NCI-H2107 treated with DMSO at 0.1 percent for 48 hours (cell line): ENCODE measurements around the gene B4GALT6.

Source experiments
- DNase-seq: peaks from one replicate; lab custom pipeline; 2025; ENCODE audit not compliant: unreplicated experiment; lab: John Stamatoyannopoulos, UW

B4GALT6 gene

DNA sequence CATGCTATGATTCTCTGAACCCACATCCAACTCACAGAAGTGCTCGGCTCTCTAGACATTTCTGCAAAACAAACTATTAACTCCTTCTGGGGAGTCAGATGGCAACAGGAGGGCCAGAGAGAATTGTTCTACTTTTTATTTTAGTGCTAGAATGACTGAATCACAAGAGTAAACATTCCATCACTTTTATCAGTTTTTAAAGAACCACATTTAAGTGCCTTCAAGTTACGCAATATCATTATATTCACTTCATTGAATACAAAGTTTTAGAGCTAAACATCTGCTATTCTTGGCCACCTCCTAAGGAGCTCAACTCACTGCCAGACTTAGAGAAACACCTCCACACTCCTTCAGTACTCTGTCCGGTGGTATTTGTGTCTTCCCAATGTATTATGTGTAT lies 22.4 kb downstream of the B4GALT6 start:
- DNase-seq: no peak

DNA sequence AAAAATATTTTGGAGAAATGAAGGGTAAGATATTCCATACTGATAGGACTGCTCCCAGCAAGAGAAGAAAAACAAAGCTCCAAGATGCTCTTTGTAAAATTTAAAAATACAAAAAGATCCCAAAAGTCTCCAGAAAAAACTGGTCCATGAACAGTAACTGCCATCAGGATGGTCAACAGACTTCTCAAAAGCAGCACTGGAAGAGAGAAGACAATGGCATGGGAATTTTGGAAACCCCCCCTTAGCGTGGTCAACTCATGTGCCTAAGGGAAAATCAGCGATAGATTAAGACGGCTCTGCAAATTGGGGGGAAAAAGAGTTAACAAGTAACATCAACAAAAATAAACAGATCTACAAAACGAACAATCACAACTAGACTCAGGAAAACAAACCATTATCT lies 23.6 kb downstream of the B4GALT6 start:
- no peak for DNase-seq

DNA sequence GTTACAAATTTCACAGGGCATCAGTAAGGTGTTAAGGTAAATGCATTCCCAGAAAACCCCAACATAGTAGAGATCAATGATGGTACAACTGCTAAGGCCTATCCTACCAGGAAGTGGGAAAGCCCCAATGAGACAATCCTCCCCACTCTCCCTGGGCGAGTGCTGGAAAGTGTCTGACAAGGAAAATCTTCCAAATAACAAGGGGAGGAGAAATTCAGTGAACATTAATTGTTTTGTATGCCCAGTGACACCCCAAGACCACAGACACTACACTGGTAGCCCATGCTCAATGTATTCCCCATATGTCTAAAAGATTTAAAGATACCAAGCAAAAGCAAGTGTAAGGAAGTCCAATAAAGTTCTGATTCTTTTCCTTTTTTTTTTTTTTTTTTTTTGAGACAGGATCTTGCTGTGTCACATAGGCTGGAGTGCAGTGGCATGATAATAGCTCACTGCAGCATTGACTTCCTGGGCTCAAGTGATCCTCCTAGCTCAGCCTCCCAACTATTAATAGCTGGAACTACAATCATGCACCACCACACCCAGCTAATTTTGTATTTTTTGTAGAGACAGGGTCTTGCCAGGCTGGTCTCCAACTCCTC lies 24.7 kb downstream of the B4GALT6 start:
- DNase-seq: no peak

DNA sequence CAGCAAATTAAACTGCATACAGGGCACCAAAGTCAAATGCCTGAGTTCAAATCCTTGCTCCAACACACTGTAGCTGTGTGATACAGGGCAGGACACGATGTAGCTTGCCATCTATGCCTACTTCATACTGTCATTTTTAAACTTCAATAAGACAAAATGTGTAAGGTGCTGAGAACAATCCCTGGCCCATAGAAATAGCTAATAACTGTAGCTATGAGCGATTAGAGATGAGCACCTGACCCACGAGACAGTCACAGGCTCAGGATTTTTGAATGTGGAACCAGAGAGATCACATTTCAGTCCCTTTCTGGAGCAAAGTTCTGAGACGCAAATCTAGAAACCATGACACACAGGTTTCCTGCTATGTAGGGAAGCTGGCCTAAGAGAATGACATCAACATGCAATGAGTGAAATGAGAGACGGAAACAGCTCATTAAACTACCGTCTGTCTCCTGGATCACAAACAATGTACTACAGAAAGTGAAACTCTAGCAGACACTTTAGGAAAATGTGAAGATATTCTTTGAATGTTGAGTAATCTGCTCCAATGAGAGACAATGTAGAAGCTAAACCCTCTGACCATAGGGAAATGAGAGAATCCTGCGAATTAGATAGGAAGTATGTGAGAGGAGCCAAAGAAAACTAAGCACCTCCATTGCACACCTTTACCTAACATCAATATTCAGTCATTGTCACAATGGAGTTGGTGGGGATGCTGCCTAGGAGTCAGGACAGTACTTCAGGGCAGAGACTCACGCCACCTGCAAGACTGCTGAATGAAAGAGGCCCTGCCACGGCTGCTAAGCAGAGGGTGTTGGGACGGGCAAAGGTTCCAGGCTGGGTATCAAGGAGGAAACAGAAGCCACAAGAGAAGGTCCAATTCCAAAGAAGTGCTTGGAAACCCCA lies 25.5 kb downstream of the B4GALT6 start:
- peak; percentile 54 for DNase-seq

DNA sequence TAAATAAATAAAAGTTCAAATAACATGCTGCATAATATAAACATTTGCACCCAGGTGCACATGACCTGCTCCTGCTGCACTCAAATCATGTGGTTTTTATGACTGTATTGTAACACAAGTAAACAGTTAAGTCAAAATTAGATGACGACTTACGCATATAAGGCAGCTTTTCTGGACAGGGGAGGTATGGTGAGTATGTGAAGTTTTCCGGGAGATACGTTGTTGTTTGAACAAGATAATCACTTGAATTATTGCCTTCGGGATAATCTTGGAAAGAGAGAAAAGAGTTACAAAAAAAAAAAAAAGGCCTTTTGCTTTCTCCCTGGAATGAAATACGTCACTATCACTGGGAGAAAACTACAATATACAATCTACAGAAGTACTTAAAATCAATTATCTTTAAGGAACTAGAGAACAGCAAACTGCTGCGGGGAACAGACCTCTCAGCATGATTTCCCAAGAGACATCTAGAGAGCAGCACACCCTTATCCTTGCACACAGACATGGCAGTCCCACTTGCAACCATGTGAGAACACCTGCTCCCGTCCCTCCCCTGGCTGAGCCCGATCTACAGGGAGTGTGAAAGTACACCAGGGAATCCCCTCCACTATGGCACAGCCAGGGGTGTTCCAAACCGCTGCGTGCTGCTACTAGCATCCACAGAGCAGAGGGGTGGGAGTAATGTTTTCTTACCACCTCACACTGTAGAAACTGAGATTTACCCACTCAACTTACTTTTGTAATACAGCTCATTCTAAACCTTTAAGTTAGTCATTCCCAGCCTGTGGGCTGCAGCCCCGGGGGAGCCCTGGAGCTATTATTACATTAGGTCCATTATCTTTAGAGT lies 26.3 kb downstream of the B4GALT6 start:
- peak; percentile 84 for DNase-seq

DNA sequence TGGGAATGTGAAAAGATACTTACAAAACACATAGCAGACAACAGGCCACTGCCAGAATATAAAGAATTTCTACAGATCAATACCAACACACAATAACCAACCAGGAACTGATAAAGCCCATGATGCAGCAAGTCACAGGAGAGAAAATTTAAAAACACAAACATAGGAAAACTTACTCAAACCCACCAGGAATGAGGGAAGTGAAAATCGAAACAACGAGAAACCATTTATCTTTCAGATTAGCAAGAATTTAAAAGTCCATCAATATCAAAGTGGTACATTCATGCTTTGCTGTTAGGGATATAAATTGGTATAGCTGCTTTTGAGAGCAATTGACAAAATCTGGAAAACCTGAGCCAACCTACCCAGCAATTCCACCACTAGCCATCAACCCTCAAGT lies 27.6 kb downstream of the B4GALT6 start:
- DNase-seq: no peak

DNA sequence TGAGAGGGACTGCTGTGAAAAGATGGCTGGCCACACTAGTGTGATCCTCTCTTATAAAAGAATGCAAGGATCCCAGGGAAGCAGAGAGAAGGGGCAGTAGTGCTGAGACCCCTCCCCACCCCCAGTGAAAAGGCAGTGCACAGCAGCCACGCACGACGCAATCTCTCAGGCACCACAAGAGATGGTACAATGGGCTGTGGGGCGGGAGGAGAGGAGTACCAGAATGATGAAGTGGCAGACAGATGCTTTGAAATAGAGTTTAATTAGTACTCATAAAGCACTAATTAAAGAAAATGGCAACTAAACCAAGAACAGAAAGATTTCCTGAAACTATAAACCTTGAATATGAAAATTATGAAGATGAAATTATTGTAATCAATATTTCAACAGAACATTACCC lies 29.0 kb downstream of the B4GALT6 start:
- DNase-seq: no peak

DNA sequence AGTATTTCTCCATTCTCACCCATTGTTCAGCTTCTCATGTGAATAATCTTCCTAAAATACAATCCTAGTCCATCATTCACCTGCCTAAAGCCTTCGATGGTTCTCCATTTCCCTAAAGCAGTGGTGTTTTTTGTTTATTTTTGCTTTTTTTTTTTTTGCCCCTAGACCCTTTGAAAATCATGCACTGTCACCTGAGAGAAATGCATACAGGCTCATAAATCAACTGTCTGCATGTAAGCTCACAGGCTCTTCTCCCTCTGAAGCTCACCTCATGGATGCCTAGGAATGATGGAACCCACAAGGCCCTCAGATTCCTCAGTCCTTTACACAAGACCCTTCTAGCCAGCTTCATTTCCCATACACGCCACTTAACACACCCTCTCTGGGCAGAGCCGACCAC lies 31.5 kb downstream of the B4GALT6 start:
- no peak for DNase-seq

DNA sequence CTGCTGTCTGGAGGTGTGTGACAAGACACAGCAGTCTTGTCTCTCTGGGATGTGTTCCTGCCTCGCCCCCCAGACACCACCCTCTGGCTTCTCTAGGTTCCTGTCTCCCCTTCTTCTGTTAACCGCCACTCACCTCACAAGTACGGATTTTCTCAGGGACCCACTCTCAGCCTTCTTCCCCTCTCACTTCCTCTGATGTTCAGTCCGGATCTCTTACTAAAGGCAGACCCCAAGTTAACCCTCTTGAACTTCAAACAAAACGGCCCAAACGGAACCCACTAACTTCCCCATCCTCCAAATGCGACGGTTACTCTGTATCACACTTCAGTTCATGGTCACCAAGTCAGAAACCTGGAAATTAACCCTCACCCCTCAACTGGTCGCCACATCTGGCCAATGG lies 32.0 kb downstream of the B4GALT6 start:
- no peak for DNase-seq

DNA sequence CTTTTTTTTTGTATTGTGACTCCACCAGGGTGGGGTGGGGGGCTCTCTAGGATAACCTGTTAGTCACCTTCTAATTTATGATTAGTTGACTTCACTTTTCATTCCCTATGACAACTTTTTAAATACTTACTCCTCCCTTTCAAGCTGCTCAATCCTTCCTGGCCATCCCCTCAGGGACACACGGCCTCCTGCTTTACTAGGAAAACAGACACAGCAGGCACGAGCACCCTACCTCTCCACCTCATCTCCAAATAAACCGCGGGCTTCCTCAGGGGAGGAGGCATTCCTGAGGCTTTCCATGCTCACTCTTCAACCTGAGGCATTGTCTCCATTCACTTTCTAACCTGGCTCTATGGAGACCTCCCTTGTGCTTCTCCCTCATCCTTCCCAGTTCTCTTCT lies 33.0 kb downstream of the B4GALT6 start:
- no peak for DNase-seq

DNA sequence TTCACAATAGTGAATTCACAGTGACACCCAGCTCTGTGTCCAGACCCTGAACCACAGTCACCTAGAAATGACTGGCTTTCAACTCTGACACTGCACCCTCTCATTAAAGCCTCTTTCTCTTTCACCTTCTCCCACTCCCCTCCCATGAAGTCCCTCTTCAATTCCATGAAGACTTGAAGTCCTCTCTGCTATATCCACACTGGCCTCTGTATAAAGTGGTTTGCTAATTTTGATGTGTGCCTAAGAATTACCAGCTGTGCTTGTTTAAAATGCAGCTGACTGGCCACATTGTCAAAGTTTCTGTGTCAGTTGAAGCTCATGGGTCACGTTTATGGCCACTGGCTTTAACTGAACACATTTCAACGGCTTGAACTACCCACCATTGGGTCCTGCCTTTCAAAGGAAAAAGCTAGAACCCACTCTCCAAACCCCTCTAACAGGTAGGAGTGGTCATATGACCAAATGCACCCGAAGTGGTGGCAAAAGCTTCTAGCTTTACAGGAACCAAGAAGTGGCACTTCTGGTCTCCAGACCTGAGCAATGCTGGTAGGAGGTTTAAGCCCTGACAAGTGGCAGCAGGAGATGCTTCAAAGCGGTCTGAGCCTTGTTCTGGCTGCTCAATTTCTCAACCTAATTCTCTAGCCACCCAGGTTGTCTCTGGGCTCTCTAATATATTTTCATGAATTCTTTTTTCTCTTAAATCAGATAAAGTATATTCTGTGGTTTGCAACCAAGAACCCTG lies 34.2 kb downstream of the B4GALT6 start:
- no peak for DNase-seq

DNA sequence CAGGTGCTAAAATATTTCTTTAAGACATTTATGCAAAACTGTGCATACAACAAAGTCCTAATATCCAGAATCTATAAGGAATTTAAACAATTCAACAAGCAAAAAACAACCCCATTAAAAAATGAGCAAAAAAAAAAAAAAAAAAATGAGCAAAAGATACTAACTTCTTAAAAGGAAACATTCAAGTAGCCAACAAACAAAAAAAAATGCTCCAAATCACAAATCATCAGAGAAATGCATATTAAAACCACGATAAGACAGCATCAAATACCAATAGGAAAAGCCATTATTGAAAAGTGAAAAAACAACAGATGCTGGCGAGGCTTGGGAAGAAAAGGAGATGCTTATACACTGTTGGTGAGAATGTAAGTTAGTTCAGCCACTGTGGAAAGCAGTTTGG lies 34.9 kb downstream of the B4GALT6 start:
- DNase-seq: no peak

DNA sequence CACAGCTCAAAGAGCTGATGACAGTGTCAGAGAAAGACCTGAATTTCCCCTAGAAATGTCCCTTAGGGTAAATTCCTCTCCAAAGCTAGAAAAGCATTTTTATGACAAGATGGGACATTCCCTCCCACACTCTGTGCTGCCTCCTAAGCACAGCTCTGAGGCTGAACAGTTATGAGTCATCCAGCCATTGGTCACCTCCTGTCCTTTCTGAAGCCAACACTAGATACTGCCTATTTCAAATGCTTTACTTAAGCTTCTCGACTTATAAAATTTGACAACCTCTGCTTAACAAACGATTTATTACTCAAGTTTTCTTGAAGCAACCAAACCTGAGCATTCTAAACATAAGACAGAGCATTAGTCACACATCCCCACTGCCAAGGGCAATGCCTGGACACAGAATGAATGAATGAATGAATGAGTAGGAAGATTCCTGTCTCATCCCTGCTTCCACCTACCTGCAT lies 35.4 kb downstream of the B4GALT6 start:
- no peak for DNase-seq

DNA sequence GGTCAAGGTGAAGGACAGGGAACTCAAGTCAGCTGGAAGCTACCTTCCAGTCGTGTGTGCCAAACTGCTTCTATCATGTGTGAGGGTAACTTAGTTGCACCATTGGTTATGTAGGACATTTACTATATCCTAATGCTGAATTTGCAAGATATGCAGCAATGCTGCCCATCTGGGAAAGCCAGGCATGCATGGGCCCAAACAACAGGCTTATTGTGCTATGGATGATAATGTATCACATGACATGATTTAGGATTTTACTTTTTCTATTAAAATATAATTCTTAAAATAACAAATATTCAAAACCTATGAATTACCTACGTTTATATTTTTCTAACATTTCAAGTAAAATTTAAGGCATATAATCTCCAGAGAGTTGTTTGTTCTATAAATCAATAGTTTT lies 35.9 kb downstream of the B4GALT6 start:
- no peak for DNase-seq

DNA sequence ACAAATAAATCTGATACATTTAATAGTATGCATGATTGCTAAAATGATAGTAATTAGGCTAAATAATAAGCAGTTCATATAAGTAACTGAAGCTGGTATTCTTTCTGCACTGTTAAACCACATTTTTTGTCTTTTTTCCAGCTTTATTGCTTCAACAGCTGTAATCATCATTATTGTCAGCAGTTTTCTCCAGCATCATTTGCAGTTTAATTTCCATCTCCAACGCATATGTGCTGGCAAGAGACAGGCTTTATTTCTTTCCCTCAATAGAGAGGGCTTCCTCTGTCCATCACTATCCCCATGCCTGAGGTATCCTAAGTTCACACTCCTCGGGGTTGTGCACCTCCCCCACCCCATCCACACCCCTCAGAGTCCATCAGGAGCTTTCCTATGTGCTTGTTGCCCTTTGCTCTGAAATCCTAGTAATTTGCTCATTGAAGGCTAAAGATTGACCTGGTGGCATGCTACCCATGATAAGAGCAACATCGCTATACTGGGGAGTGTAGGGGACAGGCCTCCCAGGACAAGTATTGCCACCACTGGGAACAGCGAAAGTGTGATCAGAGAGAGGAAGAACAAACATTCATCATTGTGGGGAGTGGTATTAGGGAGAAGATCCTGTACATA lies 37.1 kb downstream of the B4GALT6 start:
- DNase-seq: no peak

DNA sequence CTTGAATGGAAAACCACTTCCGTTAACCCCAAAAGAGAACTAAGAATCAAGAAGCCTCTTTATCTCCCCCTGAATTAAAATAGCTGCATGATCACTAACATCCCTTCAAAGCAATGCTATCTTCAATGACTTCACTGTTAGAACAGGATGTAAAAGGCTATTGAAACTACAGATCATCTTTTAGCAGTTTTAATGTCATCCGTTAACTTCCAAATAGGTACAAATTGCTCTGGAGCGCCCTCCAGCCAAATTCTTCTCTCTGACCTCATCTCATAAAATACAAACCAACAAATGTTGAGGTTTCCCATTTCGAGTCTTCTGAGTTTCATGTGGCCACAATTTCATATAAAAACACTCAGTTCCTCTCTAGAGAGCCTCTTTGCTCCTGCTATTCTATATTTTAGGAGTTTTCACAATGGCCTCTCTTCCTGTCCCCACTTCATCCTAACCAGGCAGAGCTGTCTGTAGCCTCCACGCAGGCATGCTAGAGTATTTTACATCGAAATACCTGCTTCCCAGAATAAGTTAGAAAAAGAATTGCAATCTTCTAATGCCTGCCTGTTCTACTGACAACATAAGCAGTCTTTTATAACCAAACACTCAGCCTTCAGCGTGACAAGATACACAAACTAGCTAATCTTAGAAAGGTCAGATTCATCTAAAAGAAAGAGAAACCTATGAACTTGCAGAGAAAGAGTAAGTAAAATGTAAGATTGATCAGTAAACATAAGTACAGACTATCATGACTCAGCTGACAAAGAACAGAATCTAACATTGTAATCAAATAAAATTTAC lies 37.9 kb downstream of the B4GALT6 start:
- no peak for DNase-seq

DNA sequence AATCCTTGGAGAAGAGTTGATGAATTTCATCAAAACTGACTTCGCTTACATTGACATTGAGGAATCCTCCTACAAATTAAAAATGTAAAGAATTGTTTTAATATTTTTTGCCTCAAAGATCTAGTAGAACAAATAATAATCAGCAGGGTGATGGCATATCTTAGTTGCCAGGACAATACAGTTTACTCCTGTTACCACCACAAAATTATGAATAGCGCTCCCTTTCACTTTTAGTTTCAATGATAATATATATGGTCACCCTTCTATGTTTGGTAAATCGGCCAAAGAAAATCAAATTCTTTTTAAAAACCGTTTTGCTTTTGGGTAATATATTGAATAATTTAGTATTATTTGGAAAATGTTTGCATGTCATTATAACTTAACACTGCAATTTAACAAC lies 39.0 kb downstream of the B4GALT6 start:
- DNase-seq: no peak

DNA sequence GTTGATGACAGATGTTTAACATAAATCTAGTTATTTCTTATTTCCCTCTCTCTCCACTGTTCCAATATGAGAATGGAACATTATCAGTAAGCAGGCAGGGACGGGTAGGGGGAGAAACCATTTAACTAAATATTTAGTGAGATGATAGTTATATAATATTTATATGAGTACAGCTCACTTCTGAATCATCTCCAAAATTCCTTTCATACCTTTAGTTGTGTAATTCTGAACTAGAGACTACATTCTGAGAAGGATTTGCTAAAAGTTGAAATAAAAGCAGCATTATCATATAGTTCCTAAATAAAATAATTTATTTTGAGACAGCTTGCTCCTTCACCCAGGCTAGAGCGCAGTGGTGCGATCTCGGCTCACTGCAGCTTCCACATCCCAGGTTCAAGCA lies 41.4 kb downstream of the B4GALT6 start:
- no peak for DNase-seq

DNA sequence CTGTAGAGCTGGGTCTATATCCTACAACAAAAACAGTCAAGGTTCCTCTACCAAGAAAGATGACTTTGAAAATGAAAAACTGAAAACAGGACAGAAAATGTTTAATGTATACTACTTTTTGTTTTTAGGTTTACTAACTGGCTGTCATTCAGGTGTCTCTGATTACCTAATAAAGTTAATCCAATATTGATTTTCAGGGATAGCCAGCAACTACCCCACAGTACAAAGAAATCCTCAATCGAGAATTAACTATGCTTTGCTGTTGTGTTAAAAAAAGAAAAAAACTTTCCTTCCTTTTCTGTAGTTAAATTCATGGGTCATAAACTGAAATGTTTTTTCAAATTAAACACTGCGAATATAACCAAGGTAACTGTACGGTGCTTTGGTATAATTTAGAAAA lies 46.9 kb downstream of the B4GALT6 start:
- DNase-seq: no peak

DNA sequence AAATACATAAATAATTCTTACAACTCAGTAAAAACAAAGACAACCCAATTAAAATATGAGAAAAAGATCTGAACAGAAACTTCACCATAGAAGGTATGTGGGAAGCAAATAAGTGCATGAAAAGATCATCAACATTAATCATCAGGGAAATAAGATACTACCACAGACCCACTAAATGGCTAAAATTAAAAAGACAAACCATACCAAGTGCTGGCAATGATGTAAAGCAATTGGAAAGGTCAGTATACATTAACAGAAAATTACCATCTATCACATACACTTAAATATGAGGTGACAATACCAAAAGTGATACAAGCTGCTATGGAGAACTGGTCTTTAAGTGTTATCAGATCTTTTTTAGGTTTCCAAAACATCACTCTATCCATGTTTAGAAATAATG lies 48.0 kb downstream of the B4GALT6 start:
- no peak for DNase-seq
